Measurements from ENCODE around the gene DNAL1.
"Not testable (repeated sequence)": the region's sequence is repeated elsewhere in the genome, so short reads cannot be mapped to it uniquely, and the experiment has no call there.

DNAL1 gene

GRCh38 chr14:73623504-73624054, 21.2 kb upstream of the DNAL1 start:
- DNase-seq (ENCODE audit: low read depth) = no peak
- TF ChIP-seq CTCF (IDR thresholded peaks at IDR 0.05; ENCODE audit: insufficient read depth, low read depth, low read length, missing control alignments) = no peak
- no peak overlapping the region for H3K4me3 ChIP-seq (ENCODE audit: low read length)

GRCh38 chr14:73625706-73626105, 19.1 kb upstream of the DNAL1 start:
- DNase-seq (ENCODE audit: low read depth) = no peak
- TF ChIP-seq CTCF (IDR thresholded peaks at IDR 0.05; ENCODE audit: insufficient read depth, low read depth, low read length, missing control alignments) = no peak
- no peak overlapping the region for H3K4me3 ChIP-seq (ENCODE audit: low read length)

- DNase-seq (ENCODE audit: low read depth) = no peak
- TF ChIP-seq CTCF (IDR thresholded peaks at IDR 0.05; ENCODE audit: insufficient read depth, low read depth, low read length, missing control alignments) = no peak
- no peak overlapping the region for H3K4me3 ChIP-seq (ENCODE audit: low read length)
Observed at GRCh38 chr14:73627151-73627558, 17.6 kb upstream of the DNAL1 start.

- DNase-seq (ENCODE audit: low read depth) = no peak
- no peak for TF ChIP-seq CTCF (IDR thresholded peaks at IDR 0.05; ENCODE audit: insufficient read depth, low read depth, low read length, missing control alignments)
- no peak overlapping the region for H3K4me3 ChIP-seq (ENCODE audit: low read length)
Observed at GRCh38 chr14:73630009-73630780, 14.6 kb upstream of the DNAL1 start.

- peak; percentile 65 for DNase-seq (ENCODE audit: low read depth)
- peak overlapping the region; percentile 53 for H3K4me3 ChIP-seq (ENCODE audit: low read length)
- peak; percentile 87 for TF ChIP-seq CTCF (IDR thresholded peaks at IDR 0.05; ENCODE audit: insufficient read depth, low read depth, low read length, missing control alignments)
Observed at GRCh38 chr14:73633116-73634010, 11.4 kb upstream of the DNAL1 start.

- TF ChIP-seq CTCF (IDR thresholded peaks at IDR 0.05; ENCODE audit: insufficient read depth, low read depth, low read length, missing control alignments) = peak; percentile 17
- no peak for DNase-seq (ENCODE audit: low read depth)
- peak overlapping the region; percentile 53 for H3K4me3 ChIP-seq (ENCODE audit: low read length)
Observed at GRCh38 chr14:73634011-73634833, 10.6 kb upstream of the DNAL1 start.

- not testable (repeated sequence) for DNase-seq (ENCODE audit: low read depth)
Observed at GRCh38 chr14:73636355-73636754, 8.4 kb upstream of the DNAL1 start.

More at GRCh38 chr14:73636355-73636754, 8.4 kb upstream of the DNAL1 start:
- H3K4me3 ChIP-seq (ENCODE audit: low read length) = not testable (repeated sequence)
